Neural progenitor cell (in vitro differentiated cells): ENCODE results near the gene FFAR3. TPM values are rescaled to one million over a fixed set of nuclear protein-coding genes. Genes with fewer than 3 reads are reported as not detected.
"Not testable (repeated sequence)": the region's sequence is repeated elsewhere in the genome, so short reads cannot be mapped to it uniquely, and the experiment has no call there.

Experiments used
- DNase-seq: peaks from one replicate; pipeline ENCODE4 v3.0.0-alpha.2; 2016; ENCODE audit warnings: low spot score
- H2AFZ ChIP-seq: fragments of 200-600 bp; sonication (generic); replicated peaks from 2 replicates; pipeline ENCODE4 v1.6.1; 2016; ENCODE audit warnings: antibody characterized with exemption
- H3F3A ChIP-seq: fragments of 200-600 bp; sonication (generic); 2 replicates; pipeline ENCODE4 v1.6.1; 2016; ENCODE audit warnings: antibody characterized with exemption, low read depth
- H3K27ac ChIP-seq: fragments of 200-600 bp; sonication (generic); 2 replicates; pipeline ENCODE4 v1.5.1; 2016; ENCODE audit warnings: mild to moderate bottlenecking
- H3K27me3 ChIP-seq: fragments of 200-600 bp; sonication (generic); 2 replicates; pipeline ENCODE4 v1.6.1; 2016; ENCODE audit warnings: mild to moderate bottlenecking, moderate library complexity
- H3K36me3 ChIP-seq: fragments of 200-600 bp; sonication (generic); 2 replicates; pipeline ENCODE4 v1.5.1; 2016
- H3K4me1 ChIP-seq: fragments of 200-600 bp; sonication (generic); 2 replicates; pipeline ENCODE4 v1.6.1; 2016; ENCODE audit warnings: mixed run types
- H3K4me2 ChIP-seq: fragments of 200-600 bp; sonication (generic); 2 replicates; pipeline ENCODE4 v1.6.1; 2016
- H3K4me3 ChIP-seq: fragments of 200-600 bp; sonication (generic); 2 replicates; pipeline ENCODE4 v1.5.1; 2016
- H3K79me2 ChIP-seq: fragments of 200-600 bp; sonication (generic); 2 replicates; pipeline ENCODE4 v1.6.1; 2016; ENCODE audit warnings: low read depth
- H3K9ac ChIP-seq: fragments of 200-600 bp; sonication (generic); 2 replicates; pipeline ENCODE4 v1.6.1; 2016
- H3K9me3 ChIP-seq: fragments of 200-600 bp; sonication (generic); 2 replicates; pipeline ENCODE4 v1.5.1; 2016; ENCODE audit warnings: low read depth
- H4K20me1 ChIP-seq: fragments of 200-600 bp; sonication (generic); 2 replicates; pipeline ENCODE4 v1.6.1; 2016; ENCODE audit warnings: low read depth
- H3K27ac Mint-ChIP-seq: 3 replicates; pipeline ENCODE4 v1.8.0; 2021; ENCODE audit warnings: mixed read lengths
- H3K27me3 Mint-ChIP-seq: 2 replicates; pipeline ENCODE4 v1.8.0; 2022; ENCODE audit warnings: low read depth, mild to moderate bottlenecking, inconsistent platforms, moderate library complexity, mixed read lengths; ENCODE audit not compliant: insufficient read depth
- H3K36me3 Mint-ChIP-seq: 3 replicates; pipeline ENCODE4 v1.8.0; 2021; ENCODE audit warnings: mixed read lengths
- H3K4me1 Mint-ChIP-seq: 3 replicates; pipeline ENCODE4 v1.8.0; 2021; ENCODE audit warnings: mixed read lengths
- H3K4me3 Mint-ChIP-seq: 3 replicates; pipeline ENCODE4 v1.8.0; 2021; ENCODE audit warnings: mild to moderate bottlenecking, moderate library complexity, mixed read lengths
- H3K9me3 Mint-ChIP-seq: 3 replicates; pipeline ENCODE4 v1.8.0; 2020; ENCODE audit warnings: mixed read lengths
- EZH2 ChIP-seq: fragments of 200-600 bp; sonication (generic); IDR thresholded peaks from 2 replicates; pipeline ENCODE4 v1.6.1; 2017; ENCODE audit warnings: antibody characterized with exemption, mild to moderate bottlenecking, moderate library complexity
- EZH2phosphoT487 ChIP-seq: fragments of 200-600 bp; sonication (generic); IDR thresholded peaks from 2 replicates; pipeline ENCODE4 v1.6.1; 2017; ENCODE audit warnings: antibody characterized with exemption
- total RNA-seq: library from RNA; depleted of rRNA; stranded (reverse); fragments of >200 nt; gene quantifications from 2 replicates; pipeline ENCODE4 v1.2.3, GENCODE V29; 2015; ENCODE audit warnings: low replicate concordance
- TF ChIP-seq, protein P1 (sequence below): fragments of 200-600 bp; sonication (generic); IDR thresholded peaks from 2 replicates; pipeline ENCODE4 v1.5.1; 2017; ENCODE audit warnings: antibody characterized with exemption, mild to moderate bottlenecking

Gene FFAR3
- total RNA-seq, 1 donor from 2014 or later = not detected

DNA sequence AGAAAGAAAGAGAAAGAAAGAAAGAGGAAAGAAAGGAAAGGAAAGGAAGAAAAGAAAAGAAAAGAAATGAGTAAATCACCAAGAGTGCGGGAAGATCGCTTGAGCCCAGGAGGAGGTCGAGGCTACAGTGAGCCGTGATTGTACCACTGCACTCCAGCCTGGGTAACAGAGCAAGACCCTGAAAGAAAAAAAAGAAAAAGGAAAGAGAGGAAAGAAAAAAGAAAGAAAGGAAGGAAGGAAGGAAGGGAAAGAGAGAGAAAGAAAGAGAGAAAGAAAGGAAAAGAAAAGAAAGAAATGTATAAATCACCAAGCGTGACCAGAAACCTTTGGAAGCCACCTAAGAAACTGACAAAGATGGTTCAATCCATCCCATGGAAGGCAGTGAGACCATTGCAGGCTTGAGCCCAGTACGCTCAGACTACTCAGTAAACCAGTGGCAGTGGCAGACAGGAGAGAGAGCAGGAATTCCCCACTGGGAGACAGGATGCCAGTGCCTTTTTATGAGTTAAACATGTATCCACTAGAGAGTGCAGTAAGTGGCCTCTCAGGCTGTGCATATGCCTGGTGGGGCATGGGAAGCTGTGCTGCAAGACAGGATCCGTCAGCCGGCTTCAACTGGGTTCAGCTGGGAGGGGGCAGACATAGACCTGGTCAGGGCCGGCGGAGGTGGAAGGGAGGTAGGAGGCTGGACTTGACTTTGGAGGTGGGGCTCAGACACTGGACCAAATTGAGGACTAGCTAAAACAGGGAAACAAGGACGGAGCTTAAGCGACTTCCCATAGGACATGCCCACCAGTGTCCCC lies 17.4 kb downstream of the FFAR3 start:
- Histone ChIP-seq H3K79me2 (no peaks in the 10 kb centered on the region), H3K9ac (no peak overlapping the region), H3F3A (no peaks in the 10 kb centered on the region), H2AFZ (no peak overlapping the region), H3K27me3 (no peaks in the 10 kb centered on the region), H3K4me2 (no peak overlapping the region), H3K36me3 (no peaks in the 10 kb centered on the region), H3K27ac (no peak overlapping the region), H4K20me1 (no peaks in the 10 kb centered on the region), H3K9me3 (no peaks in the 10 kb centered on the region), H3K4me3 (no peak overlapping the region), H3K4me1 (no peaks in the 10 kb centered on the region)
- no peak for DNase-seq
- no peak for TF ChIP-seq EZH2
- TF ChIP-seq, protein P1, sequence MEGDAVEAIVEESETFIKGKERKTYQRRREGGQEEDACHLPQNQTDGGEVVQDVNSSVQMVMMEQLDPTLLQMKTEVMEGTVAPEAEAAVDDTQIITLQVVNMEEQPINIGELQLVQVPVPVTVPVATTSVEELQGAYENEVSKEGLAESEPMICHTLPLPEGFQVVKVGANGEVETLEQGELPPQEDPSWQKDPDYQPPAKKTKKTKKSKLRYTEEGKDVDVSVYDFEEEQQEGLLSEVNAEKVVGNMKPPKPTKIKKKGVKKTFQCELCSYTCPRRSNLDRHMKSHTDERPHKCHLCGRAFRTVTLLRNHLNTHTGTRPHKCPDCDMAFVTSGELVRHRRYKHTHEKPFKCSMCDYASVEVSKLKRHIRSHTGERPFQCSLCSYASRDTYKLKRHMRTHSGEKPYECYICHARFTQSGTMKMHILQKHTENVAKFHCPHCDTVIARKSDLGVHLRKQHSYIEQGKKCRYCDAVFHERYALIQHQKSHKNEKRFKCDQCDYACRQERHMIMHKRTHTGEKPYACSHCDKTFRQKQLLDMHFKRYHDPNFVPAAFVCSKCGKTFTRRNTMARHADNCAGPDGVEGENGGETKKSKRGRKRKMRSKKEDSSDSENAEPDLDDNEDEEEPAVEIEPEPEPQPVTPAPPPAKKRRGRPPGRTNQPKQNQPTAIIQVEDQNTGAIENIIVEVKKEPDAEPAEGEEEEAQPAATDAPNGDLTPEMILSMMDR = no peak
- TF ChIP-seq EZH2phosphoT487 = no peak
- H3K36me3 Mint-ChIP-seq = no peaks in the 10 kb centered on the region
- H3K4me3 Mint-ChIP-seq = no peak overlapping the region
- no peaks in the 10 kb centered on the region for H3K4me1 Mint-ChIP-seq
- peaks cover 10% of the 10 kb centered on the region for H3K27me3 Mint-ChIP-seq
- H3K27ac Mint-ChIP-seq = no peak overlapping the region
- peaks cover 2% of the 10 kb centered on the region for H3K9me3 Mint-ChIP-seq

DNA sequence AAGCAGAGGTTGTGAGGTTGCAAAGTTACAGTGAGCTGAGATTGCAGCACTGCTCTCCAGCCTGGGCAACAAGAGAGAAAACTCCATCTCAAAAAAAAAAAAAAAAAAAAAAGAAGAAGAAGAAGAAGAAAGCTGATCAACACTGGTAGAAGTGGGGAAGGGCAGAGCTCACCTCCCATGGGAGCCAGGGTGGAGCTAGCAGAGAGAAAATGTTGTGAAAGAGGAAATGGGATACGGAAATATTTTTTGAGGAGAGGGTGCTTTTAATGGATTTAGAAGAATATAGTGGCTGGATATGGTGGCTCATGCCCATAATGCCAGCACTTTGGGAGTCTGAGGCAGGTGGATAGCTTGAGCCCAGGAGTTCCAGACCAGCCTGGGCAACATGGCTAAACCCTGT lies 19.4 kb downstream of the FFAR3 start:
- Histone ChIP-seq H3K4me2 (no peak overlapping the region), H3K27me3 (no peaks in the 10 kb centered on the region), H3K27ac (no peak overlapping the region), H3K9ac (no peak overlapping the region), H3K9me3 (no peaks in the 10 kb centered on the region), H3K4me1 (no peaks in the 10 kb centered on the region), H3K79me2 (no peaks in the 10 kb centered on the region), H3K36me3 (no peaks in the 10 kb centered on the region), H3F3A (no peaks in the 10 kb centered on the region), H4K20me1 (no peaks in the 10 kb centered on the region), H2AFZ (no peak overlapping the region), H3K4me3 (no peak overlapping the region)
- Mint-ChIP-seq H3K4me3 (no peak overlapping the region), H3K4me1 (no peaks in the 10 kb centered on the region), H3K27me3 (peaks cover 10% of the 10 kb centered on the region), H3K27ac (no peak overlapping the region), H3K9me3 (peaks cover 9% of the 10 kb centered on the region), H3K36me3 (no peaks in the 10 kb centered on the region)
- TF ChIP-seq, protein P1 = no peak
- TF ChIP-seq EZH2 = no peak
- TF ChIP-seq EZH2phosphoT487 = no peak
- no peak for DNase-seq

DNA sequence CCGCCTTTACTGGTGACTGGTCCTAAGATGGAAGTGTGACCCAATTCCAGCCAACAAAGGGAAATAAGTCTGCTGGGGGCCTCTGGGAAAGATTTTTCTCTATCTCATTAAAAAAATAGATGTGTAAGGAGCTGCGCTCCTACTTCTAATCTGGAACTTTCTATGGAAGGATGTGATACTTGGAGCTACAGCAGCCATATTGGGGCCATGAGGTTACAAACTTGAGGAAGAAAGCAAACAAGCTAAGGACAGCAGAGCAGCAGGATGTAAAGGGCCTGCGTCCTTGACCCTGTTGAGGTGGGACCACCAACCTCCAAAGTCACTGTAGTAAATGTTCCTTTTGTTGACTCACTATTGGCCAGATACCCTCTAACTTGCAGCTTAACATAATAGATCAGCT lies 20.1 kb downstream of the FFAR3 start:
- Mint-ChIP-seq H3K4me1 (no peaks in the 10 kb centered on the region), H3K4me3 (no peak overlapping the region), H3K9me3 (peaks cover 12% of the 10 kb centered on the region), H3K36me3 (no peaks in the 10 kb centered on the region), H3K27me3 (peaks cover 12% of the 10 kb centered on the region), H3K27ac (no peak overlapping the region)
- Histone ChIP-seq H2AFZ (no peak overlapping the region), H4K20me1 (no peaks in the 10 kb centered on the region), H3K36me3 (no peaks in the 10 kb centered on the region), H3K4me1 (no peaks in the 10 kb centered on the region), H3K79me2 (no peaks in the 10 kb centered on the region), H3K9me3 (no peaks in the 10 kb centered on the region), H3K27ac (no peak overlapping the region), H3K27me3 (no peaks in the 10 kb centered on the region), H3F3A (no peaks in the 10 kb centered on the region), H3K4me3 (no peak overlapping the region), H3K9ac (no peak overlapping the region), H3K4me2 (no peak overlapping the region)
- TF ChIP-seq, protein P1 = no peak
- TF ChIP-seq EZH2 (no peak), EZH2phosphoT487 (no peak)
- DNase-seq = no peak

DNA sequence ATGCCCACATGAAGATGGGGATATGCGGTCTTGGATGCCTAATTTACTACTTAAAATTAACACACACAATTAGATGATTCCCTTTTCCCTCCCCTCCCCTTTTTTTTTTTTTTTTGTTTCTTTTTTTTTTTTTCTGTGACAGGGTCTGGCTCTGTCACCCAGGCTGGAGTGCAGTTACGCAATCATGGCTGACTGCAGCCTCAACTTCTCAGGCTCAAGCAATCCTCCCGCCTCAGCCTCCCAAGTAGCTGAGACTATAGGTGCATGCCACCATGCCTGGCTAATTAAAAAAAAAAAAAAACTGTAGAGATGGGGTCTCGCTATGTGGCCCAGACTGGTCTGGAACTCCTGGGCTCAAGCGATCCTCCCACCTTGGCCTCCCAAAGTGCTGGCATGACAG lies 21.3 kb downstream of the FFAR3 start:
- H3K9ac ChIP-seq, H3K27me3 Mint-ChIP-seq: not testable (repeated sequence)

More for the DNA sequence above, 21.3 kb downstream of the FFAR3 start:
- not testable (repeated sequence) for H3K4me2 ChIP-seq, H3K79me2 ChIP-seq, H3K4me1 Mint-ChIP-seq, H3K4me3 Mint-ChIP-seq, H4K20me1 ChIP-seq, H3K4me1 ChIP-seq, DNase-seq, H3K9me3 ChIP-seq, H3K4me3 ChIP-seq, H3K27me3 ChIP-seq, H3F3A ChIP-seq, H3K36me3 Mint-ChIP-seq, H3K36me3 ChIP-seq, H2AFZ ChIP-seq, H3K27ac Mint-ChIP-seq, H3K27ac ChIP-seq
- peaks cover 15% of the 10 kb centered on the region for H3K9me3 Mint-ChIP-seq
